ENCODE results near the gene PRICKLE2.
A peak's percentile ranks its signal among the peaks of the same experiment; 100 is the strongest.

The PRICKLE2 gene

DNA sequence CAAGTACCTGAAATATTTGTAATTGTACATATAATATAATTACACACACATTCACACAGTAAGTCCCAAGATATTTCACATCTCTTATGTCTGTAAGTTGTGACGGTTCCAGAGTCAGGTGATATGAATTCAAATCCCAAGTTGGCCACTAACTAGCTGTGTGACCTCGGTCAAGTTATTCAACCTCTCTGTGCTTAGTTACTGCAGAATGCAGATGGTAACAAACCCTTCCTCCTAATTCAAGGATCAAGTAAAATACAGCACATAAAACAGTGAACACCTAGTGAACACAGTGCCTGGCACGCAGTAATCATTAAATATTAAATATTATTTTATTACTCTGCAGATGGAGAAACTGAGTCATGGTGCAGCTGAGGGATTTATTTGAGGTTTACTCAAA is 6.9 kb downstream of the PRICKLE2 start:
- no peak for DNase-seq

DNA sequence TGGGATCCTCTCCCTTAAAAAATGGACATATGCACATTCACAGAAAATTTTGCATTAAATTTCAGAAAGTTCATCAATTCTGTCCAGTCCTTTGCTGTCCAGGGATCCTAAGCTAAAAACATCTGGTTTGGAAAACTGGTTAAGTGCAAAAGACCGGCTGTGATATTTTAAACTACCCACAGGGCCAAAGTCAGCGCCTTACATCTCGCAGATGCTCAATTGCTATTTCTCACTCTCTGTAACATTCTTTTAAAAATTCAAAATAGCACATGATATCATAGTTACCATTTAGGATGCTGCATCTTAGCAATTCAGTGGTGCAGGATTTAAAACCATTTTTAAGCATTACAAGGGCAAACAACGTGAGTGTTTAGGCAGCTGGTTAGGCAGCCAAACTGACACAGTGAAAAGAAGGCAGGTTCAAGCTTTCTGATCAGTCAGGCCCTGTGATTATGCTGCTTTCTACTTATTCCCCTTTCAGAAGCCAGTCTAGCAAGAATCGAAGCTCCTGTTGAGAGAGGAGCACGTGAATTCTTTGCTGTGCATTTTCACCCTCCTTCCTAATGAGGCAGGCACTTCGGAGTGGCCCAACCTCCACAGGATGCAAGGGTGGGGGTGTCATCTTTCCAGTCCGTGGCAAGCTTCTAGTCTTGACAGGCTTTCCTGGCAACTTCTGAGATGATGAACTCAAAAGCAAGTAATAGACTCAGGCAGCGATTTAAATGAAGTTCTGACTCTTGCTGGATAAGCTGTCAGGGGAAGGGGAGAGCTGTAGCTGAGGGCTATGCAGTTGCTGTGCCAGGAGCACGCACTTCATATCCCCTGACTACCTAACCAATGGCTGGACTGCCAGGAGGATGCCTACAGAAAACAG is 8.8 kb downstream of the PRICKLE2 start:
- peak in 1 of 2 experiments; percentile 34 for DNase-seq

DNA sequence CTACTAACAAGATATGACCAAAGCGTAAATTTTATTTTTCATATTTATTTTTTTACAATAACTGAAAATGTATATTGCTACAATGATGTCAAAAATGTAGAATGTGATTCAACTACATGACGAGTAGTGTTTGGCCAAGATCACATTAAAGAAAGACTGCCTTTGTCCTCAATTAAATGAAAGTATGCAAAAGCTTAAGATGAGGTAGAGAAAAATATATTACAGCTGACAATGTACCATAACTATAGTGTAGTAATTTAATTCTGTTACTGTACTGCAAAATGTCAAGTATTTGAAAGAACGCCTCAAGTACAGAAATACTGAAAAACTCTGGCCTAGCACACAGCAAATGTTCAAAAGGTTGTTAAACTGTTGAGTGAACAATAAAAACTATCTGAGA is 9.7 kb downstream of the PRICKLE2 start:
- no peak for DNase-seq

DNA sequence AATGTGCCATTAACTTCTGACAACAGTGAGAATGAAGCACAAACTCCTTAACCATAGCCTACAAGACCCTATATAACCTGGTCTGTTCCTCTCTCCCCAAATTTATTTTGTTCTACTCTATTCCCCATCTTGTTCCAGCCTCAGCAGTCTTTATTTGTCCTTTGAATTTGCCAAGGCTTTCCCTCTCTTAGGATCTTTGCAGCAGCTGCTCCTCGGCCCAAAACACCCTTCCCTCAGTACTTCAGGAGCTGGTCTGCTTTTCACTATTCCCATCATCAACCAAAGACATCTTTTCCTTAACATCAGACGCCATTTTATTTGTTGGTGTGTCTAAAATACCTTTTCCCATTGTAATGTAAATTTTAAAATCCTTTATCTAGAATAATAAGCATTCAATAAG is 10.2 kb downstream of the PRICKLE2 start:
- DNase-seq, result no peak

DNA sequence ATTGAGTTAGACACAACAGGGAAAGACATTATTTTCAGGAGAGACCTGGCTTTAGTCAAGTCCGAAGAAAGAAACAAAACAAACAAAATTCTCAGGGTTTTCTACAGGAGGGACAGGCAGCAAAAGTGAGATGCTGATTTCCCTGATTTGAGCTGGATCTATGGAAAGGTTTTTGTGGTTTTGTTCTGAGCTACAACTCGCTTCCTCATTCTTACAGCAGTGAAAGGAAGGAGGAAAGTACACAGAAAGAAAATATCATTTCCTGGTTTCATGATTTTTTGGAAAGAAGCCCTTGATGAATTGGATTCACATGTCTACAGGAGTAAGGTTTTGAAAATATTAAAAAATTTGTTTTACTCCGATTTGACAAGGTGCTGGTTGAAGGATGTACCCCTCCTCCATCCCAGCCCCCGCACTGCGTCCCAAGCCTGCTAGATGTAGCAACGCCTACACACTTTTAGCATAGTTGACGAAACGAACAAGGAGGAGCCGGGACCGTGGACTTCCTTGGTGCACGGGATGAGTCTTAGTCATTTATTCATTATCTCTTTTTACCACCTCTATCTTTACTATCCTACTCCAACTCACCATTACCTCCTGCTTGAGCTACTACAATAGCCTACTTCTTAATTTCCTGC is 10.8 kb downstream of the PRICKLE2 start:
- DNase-seq, result no peak

DNA sequence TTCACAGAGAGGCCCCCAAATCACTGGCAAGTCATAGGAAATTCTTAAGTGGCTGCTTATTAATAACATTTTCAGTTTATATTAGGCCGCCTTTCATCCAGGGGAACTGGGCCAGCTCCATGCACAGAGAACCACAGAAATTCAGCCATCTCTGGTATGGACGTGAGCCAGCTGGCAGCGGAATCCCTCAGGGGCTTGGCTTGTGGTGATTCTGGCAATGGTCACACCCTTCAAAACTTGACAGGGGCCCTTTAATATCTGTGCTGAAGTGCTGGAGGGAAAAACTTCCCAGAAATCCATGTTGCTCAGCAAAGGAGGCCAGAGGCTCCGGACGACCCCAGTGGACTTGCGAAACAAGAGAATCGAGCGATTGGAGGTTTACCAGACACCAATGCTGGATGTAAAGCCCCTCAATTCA is 11.3 kb downstream of the PRICKLE2 start:
- peak; percentile 78 to 90 for DNase-seq

DNA sequence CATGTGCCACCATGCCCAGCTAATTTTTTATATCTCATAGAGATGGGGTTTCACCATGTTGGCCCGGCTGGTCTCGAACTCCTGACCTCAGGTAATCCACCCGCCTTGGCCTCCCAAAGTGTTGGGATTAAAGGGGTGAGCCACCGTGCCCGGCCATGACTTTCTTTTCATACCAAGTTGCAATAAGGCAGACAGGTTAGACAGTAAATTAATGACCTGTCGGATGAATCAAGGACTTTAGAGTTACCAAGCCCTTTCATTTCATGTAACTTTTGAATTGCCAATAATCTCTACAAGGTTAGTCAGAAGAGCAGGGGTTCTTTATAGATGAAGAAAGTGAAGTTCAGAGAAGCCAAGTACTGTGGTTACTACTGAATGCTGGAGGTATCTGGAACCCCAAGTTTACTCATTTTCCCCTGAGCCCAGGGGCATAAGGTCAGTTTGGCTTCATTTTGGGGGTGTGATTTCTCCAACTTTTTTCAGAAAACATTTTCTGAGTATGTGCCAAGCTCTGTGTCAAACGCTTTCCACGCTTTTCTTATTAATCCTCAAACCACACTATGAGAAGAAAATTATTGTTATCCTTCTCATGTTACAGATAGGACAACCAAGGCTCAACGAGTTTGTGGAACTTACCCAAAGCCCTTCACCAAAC is 11.9 kb downstream of the PRICKLE2 start:
- no peak for DNase-seq

DNA sequence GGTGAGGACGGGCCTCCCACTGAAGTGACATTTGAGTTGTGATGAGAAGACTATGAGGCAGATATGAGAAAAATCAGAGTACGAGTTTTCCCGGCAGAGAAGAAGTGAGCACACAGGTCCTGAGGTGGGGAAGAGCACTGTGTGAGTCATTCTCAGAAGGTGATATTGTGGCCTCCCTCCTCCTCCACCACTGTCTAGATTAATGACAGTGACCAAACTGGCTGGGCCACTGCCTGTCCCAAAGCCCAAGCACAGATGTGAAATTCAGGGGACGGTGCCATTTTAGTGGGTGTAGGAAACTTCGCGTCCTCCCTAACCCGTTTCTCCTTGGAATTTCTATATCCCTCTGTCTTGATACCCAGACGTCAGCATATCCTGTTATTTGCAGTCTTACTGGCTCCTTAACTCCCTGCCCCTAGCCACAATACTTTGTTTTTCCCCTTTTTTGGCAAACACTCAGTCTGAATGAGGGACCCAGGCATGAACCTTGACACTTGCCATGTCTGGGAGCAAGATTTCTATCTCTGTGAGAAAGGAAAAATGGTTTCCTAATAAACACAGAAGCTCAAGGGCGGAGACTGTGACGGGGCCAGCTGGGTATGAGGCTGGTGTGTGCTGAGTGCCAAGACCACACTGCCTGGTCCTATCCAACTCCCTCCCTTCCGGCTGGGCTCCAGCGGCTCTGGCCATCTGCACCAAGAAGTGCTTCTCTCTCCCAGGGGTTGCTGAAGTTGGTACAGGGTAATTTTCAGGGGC is 15.2 kb downstream of the PRICKLE2 start:
- DNase-seq, result peak; percentile 61 to 83

DNA sequence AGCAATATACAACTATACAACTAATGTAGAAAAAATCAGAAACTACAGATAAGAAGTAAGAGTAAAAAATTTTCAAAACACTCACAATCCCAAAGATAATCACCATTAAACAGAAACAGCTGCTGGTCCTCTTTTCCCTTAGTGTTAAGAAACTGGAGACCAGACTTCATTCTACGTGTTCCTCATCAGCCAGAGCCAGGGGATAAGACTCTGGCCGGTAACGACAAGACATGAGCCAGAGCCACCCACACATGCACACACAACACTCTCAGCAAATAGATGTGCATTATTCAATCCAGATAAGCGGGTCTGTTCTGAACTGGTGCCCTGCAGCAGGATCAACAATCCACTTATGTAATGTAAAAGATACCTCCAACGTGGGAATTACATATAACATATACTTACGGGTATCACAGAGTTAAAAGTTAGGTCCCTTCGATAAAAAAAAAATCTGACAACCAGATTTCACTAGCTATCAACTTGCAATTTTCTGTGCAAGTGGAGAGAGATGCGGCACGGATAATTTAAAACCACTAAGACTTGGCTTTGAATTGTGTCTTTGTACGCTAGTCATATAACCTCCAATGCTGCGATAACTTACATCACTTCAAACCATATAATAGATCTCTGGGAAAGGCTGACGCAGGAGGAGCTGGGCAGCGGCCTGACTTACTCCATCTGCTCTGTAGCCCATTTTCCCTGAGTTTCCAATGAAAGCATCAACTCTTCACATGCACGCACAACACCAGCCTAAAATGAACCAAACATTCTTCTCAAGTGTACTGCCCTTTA is 17.8 kb downstream of the PRICKLE2 start:
- no peak for DNase-seq

DNA sequence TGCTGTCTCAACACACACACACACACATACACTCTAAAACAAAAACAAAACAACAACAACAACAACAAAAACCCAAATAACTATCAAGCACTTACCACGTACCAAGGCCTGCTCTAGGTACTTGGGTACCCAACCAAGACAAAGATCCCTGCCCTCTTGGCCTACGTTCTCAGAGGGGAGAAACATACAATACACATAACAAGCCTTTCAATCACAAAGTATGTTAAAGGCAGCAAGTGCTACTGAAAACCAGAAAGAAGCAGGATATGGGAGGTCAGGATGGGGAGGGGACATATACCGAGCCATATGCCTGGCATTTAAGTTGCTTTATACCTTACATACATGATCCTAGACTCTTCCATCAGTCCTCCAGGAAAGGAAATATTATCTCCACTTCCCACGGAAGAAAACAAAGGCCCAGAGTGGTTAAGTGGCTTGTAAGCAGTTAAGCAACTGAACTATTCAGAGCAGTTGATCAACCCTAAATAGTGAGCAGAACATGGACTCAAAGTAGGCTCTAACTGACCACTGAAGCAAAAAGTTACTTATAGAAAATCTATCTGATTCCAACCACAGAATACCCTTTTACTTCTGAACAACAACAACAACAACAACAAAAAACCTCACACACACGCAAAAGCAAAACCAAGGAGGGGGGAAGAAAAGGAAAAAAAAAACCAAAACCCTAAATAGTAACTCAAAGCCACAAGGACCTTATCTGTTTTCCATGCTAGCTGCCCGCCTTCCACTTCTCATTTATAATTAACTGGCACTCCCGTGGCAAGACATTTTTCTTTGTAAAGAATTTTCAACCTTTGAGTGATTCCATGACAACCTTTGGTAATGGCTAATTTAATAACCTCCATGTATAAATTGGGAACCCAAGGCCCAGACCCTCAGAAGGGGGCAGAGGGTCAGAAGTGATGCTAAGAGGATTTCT is 21.0 kb downstream of the PRICKLE2 start:
- DNase-seq, result no peak

DNA sequence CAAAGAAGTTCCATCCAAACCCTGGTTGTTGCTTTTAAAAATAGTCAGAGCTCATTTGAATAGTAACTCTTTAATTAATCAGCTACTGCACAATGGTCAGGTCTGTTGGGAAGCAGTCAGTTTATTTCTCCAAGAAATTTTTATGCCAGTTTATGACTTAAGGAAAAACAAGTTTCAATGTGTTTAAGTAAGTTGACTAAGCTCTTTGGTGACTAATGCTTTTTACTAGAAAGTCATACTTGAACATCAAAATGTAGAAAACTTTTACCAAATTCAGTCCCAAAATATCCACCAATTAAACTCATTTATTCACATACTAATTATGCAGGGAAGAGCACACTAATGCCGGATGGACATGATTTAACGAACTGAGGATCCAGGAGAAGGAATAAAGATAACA is 22.1 kb downstream of the PRICKLE2 start:
- no peak for DNase-seq

DNA sequence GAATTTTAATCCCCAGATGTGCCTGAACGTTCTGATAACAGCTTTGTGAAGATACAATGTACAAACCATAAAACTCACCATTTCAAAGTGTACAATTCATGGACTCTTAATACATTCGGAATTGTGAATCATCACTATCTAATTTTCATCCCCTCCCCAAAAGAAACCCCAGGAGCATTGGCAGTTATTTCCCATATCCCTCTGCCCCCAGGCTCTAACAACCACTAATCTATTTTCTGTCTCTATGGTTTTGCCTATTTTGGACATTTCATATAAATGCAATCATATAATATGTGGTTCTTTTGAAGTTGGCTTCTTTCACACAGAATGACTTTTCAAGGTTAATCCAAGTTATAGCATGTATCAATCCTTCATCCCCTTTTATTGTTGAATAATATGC is 25.3 kb downstream of the PRICKLE2 start:
- DNase-seq, result no peak

DNA sequence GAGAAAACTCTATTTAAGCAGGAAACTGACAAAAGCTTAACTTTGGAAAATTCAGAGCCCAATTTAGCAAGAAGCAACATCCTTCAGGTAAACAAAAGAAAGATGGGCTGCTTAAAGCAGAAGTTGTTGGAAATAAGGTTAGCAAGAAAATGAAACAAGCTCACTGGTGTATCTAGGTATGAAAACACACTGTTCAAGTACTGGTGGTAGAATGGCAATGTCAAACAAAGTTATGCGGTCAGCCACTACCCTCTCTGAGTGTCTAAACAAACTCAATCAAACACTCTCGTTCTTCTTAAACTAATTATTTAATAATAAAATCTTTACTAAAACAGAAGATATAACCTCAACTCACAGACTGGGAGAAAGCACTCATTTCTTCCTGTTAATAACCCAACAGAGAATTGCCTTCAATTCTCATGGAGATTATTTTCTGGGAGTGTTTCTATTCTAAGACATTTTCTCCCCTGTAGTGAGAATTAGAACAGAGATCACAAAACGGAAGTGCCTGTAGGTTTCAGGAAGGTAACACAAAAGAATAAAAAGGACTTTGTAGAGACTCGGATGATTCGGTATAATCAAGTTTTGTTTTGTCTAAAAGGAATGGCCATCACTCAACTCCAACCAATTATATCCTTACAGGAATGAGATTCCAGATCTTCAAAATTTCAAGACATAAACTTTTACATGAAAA is 28.9 kb downstream of the PRICKLE2 start:
- no peak for DNase-seq

DNA sequence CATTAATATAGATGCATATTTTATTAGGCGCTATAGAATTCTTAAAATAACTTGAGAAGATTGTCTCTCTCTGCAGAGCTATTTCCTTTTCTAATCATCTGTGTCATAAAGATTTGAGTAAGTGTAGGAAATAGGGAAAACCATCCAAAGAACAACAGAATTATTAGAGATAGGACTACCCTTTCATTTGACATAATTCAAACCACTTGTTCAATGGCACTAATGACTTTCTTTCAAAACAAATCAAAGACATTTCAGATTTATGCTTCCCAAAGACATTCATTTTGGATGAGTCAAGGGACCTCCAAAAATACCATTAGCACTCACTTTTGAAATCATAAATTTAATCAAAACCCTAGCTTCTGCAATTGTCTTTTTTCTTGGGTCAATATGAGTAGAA is 29.5 kb downstream of the PRICKLE2 start:
- DNase-seq, result no peak

DNA sequence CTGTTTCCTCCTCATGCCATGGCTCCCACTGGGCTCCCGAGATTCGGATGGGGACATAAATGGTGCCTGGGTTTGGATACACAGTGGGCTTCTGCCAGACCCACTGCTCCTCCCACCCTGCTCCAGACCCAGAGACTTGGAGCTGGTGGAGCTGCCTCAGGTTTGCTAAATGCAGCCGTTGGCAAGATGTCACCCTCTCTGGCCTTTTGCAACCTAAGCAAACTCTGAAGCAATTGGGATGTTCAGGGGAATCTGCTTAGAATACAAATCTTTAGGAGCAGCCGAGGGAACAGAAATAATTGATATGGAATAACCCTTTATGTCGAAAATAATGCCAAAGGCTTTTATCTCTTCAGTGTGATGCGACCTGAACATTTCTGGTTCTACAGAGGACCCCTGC is 33.4 kb downstream of the PRICKLE2 start:
- DNase-seq, result no peak

DNA sequence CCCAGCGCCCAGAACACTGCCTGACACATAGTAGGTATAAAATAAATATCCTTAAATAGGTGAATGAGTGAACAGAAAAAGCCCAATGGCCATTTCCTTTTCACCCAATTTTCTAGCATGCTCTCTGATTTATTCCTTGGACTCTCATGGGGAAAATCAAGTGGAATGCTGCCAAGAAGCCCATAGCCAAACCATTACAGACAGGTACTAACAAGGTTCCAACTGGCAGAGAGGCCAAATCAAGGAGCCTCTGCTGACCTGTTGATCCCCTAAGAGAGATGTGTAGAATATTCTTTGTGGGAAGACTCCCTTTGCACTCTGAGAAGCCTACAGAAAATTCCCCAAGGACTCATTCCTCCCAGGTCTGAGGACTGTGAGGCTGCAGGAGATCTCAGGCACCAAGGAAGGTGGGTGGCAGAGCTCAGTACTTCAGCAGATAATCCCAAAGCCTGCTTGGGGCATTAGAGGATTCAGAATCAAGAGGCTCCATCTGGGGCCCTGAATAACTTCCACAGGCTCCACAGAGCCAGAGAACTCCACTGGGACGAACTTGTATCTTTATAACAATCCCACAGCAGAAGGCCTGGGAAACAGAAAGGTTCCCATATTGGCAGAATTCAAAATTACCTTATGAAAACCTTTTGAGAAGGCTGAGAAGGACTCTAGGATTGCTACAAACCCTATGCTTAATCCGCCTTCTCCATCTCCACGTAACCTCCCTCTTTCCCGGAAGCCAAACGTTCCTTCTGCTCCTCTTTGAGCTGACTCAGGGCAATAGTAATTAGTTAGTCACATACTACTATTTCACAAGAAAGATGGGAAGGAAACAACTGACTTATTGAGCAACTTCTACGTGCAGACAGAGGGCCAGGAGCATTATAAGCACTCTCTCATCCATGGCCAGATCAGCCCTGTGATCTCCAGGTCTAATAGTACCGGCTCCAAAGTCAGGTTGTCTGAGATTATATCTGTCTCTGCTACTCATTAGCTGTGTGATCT is 34.5 kb downstream of the PRICKLE2 start:
- DNase-seq, result no peak

DNA sequence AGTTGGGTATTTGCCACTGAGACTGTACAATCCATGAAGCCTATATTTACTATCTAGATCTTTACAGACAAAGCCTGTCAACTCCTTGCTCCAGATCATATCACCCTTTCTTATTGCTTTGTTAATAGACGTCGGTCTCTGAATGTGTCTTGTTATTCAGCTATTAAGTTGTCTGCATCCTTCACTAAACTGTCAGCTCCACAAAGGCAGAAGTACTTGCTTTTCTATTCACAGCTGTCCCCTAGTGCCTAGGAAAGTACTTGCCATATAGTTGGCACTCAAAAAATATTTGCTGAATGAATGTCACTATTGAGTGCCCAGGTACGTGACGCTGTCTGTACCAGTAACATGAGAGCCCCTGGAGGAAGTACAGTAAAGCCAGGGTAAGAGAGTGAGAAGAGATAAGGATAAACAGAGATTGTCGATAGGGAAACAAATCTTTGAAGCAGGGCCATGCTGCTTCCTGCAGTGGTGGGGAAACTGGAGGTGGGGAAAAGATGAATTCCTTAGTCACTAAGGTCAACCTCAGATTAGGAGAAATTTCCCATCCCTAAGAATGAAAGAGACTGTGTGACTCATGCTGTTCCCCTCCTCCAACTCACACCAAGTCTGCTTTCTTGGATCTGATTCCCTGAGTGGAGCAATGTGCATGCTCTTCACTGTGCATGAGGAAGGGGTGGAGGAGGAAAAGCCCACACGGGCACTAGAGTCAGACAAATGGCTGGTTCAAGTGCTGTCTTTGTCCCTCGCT is 36.3 kb downstream of the PRICKLE2 start:
- DNase-seq, result peak in 1 of 2 experiments; percentile 13

Data from NCI-H446 (cell line).